ENCODE measurements around the gene PSMA1.

GRCh38 chr11:14537134-14537599, 17.0 kb upstream of the PSMA1 start:
- TF ChIP-seq CTCF (IDR thresholded peaks at IDR 0.05) (peak; percentile 39 to 73 (median 70)), POLR2A (IDR thresholded peaks at IDR 0.05) (no peak)
